GM23338 (cell line): ENCODE measurements around the gene ZNF385B. TPM values are rescaled to one million over a fixed set of nuclear protein-coding genes. Genes with fewer than 3 reads are reported as not detected.
A peak's percentile ranks its signal among the peaks of the same experiment; 100 is the strongest.

ENCODE experiments used
- ATAC-seq: fragments of 200-7000 bp; cut with Tn5 transposase; 3 replicates; pipeline ENCODE4 v1.9.1; 2020
- DNase-seq: peaks from one replicate; pipeline ENCODE4 v3.0.0-alpha.2; 2015; ENCODE audit warnings: low spot score
- H2AFZ ChIP-seq: fragments of 200-600 bp; sonication (generic); 2 replicates; pipeline ENCODE4 v1.8.0; 2016; ENCODE audit warnings: antibody characterized with exemption, mild to moderate bottlenecking, moderate library complexity
- H3F3A ChIP-seq: fragments of 200-600 bp; sonication (generic); replicated peaks from 2 replicates; pipeline ENCODE4 v1.8.0; 2017; ENCODE audit warnings: antibody characterized with exemption, mixed run types, low read depth
- H3K27ac ChIP-seq: fragments of 200-600 bp; sonication (generic); 2 replicates; pipeline ENCODE4 v1.6.1; 2016; ENCODE audit warnings: low read depth
- H3K27me3 ChIP-seq: fragments of 200-600 bp; sonication (generic); 2 replicates; pipeline ENCODE4 v1.8.0; 2016; ENCODE audit warnings: mild to moderate bottlenecking, mixed run types, moderate library complexity; ENCODE audit not compliant: insufficient read depth
- H3K36me3 ChIP-seq: fragments of 200-600 bp; sonication (generic); 2 replicates; pipeline ENCODE4 v1.8.0; 2016; ENCODE audit warnings: mild to moderate bottlenecking; ENCODE audit not compliant: insufficient read depth
- H3K4me1 ChIP-seq: fragments of 200-600 bp; sonication (generic); 2 replicates; pipeline ENCODE4 v1.8.0; 2016; ENCODE audit warnings: mild to moderate bottlenecking, moderate library complexity; ENCODE audit not compliant: insufficient read depth
- H3K4me2 ChIP-seq: fragments of 200-600 bp; sonication (generic); 2 replicates; pipeline ENCODE4 v1.7.1; 2017; ENCODE audit warnings: mixed run types
- H3K4me3 ChIP-seq: fragments of 200-600 bp; sonication (generic); 2 replicates; pipeline ENCODE4 v1.6.1; 2016; ENCODE audit warnings: mixed run types
- H3K79me2 ChIP-seq: fragments of 200-600 bp; sonication (generic); replicated peaks from 2 replicates; pipeline ENCODE4 v1.8.0; 2017; ENCODE audit warnings: mild to moderate bottlenecking; ENCODE audit not compliant: insufficient read depth
- H3K9me2 ChIP-seq: fragments of 200-600 bp; sonication (generic); 2 replicates; pipeline ENCODE4 v1.8.0; 2017; ENCODE audit not compliant: insufficient read depth
- H4K20me1 ChIP-seq: fragments of 200-600 bp; sonication (generic); replicated peaks from 2 replicates; pipeline ENCODE4 v1.8.0; 2017; ENCODE audit warnings: mild to moderate bottlenecking; ENCODE audit not compliant: insufficient read depth
- H3K27ac Mint-ChIP-seq: 2 replicates; pipeline ENCODE4 v1.8.0; 2020; ENCODE audit warnings: inconsistent platforms, mild to moderate bottlenecking, moderate library complexity, mixed read lengths
- H3K27me3 Mint-ChIP-seq: 3 replicates; pipeline ENCODE4 v1.8.0; 2022; ENCODE audit warnings: low read depth, mild to moderate bottlenecking, moderate library complexity, mixed read lengths, inconsistent platforms; ENCODE audit not compliant: insufficient read depth, poor library complexity
- H3K36me3 Mint-ChIP-seq: 3 replicates; pipeline ENCODE4 v1.8.0; 2021; ENCODE audit warnings: low read depth, mild to moderate bottlenecking, inconsistent platforms, moderate library complexity, mixed read lengths
- H3K4me1 Mint-ChIP-seq: 3 replicates; pipeline ENCODE4 v1.8.0; 2020; ENCODE audit warnings: mild to moderate bottlenecking, inconsistent platforms, mixed read lengths
- H3K4me3 Mint-ChIP-seq: 3 replicates; pipeline ENCODE4 v1.8.0; 2021; ENCODE audit warnings: moderate library complexity, mild to moderate bottlenecking, inconsistent platforms, mixed read lengths
- H3K9me3 Mint-ChIP-seq: 3 replicates; pipeline ENCODE4 v1.8.0; 2020; ENCODE audit warnings: moderate library complexity, mild to moderate bottlenecking, inconsistent platforms, mixed read lengths
- CREB1 ChIP-seq: fragments of 250-450 bp; sonication (Bioruptor Pico); IDR thresholded peaks from 2 replicates; pipeline ENCODE4 v1.5.0; 2020; ENCODE audit warnings: low read depth, mild to moderate bottlenecking, moderate library complexity
- EZH2phosphoT487 ChIP-seq: fragments of 200-600 bp; sonication (generic); IDR thresholded peaks from one replicate; pipeline ENCODE4 v1.8.1; 2018; ENCODE audit warnings: antibody characterized with exemption; ENCODE audit not compliant: unreplicated experiment
- JUNB ChIP-seq: IDR thresholded peaks from one replicate; pipeline ENCODE4 v1.6.1; 2016; ENCODE audit warnings: antibody characterized with exemption; ENCODE audit not compliant: unreplicated experiment
- NANOG ChIP-seq: IDR thresholded peaks from 2 replicates; pipeline ENCODE4 v1.6.1; 2016; ENCODE audit warnings: antibody characterized with exemption, borderline replicate concordance
- POLR2AphosphoS5 ChIP-seq: IDR thresholded peaks from 2 replicates; pipeline ENCODE4 v1.6.1; 2016; ENCODE audit warnings: antibody characterized with exemption, low read depth
- STAT1 ChIP-seq: IDR thresholded peaks from one replicate; pipeline ENCODE4 v1.6.1; 2016; ENCODE audit warnings: antibody characterized with exemption; ENCODE audit not compliant: unreplicated experiment
- ZNF331 ChIP-seq: fragments of 250-450 bp; sonication (Bioruptor Pico); IDR thresholded peaks from 2 replicates; pipeline ENCODE4 v1.5.0; 2020; ENCODE audit warnings: low read depth, mild to moderate bottlenecking, moderate library complexity
- polyA plus RNA-seq: library from polyadenylated mRNA; unstranded; fragments of >200 nt; fragmentation: Nextera tagmentation; extraction: Ambion mirVana; gene quantifications from 2 replicates; pipeline ENCODE4 v1.2.1, GENCODE V29; 2016
- total RNA-seq: library from RNA; depleted of rRNA; stranded (reverse); fragments of >200 nt; shearing (Covaris generic); gene quantifications from 2 replicates; pipeline ENCODE4 v1.2.3, GENCODE V29; 2014
- TF ChIP-seq, protein P1 (sequence below), 2 experiments: fragments of 200-600 bp in 1 of 2; sonication (generic) in 1 of 2; conservative IDR thresholded peaks; 2 replicates each; pipeline versions ENCODE4 v1.5.1 to v1.6.1; 2016 to 2017; ENCODE audit warnings: antibody characterized with exemption in 2 of 2, low read depth in 2 of 2, mild to moderate bottlenecking in 2 of 2, moderate library complexity in 1 of 2
- TF ChIP-seq, protein P2 (sequence below): IDR thresholded peaks from one replicate; pipeline ENCODE4 v1.6.1; 2018; ENCODE audit warnings: antibody characterized with exemption; ENCODE audit not compliant: unreplicated experiment

ZNF385B gene
- total and polyA plus RNA-seq, 2 experiments from 2014 or later: 1.5 to 4.6 TPM

GRCh38 chr2:179758636-179759035 lies 102.8 kb downstream of the ZNF385B start:
- H2AFZ ChIP-seq: no peak overlapping the region
- H3K27ac ChIP-seq: no peak overlapping the region
- no peak for DNase-seq
- H3K4me2 ChIP-seq: no peak overlapping the region
- H3K79me2 ChIP-seq: no peaks in the 10 kb centered on the region
- no peak overlapping the region for H3K4me3 ChIP-seq
- no peaks in the 10 kb centered on the region for H3F3A ChIP-seq
- H3K4me1 ChIP-seq: no peaks in the 10 kb centered on the region
- Mint-ChIP-seq H3K4me3 (no peak overlapping the region), H3K36me3 (peaks cover 29% of the 10 kb centered on the region), H3K4me1 (no peaks in the 10 kb centered on the region; the same call in 2 of the 3 replicates), H3K27me3 (peaks cover 3% of the 10 kb centered on the region), H3K9me3 (peaks cover 44% of the 10 kb centered on the region), H3K27ac (no peak overlapping the region)
- TF ChIP-seq STAT1: no peak
- peak; percentile 83 for TF ChIP-seq ZNF331 (CRISPR knock-in tag)
- ATAC-seq: no peak
- H3K36me3 ChIP-seq: 0 out of 2 replicates have a peak, but pooled peaks cover 4% of the 10 kb centered on the region
- no peaks in the 10 kb centered on the region for H3K27me3 ChIP-seq
- H4K20me1 ChIP-seq: no peaks in the 10 kb centered on the region
- no peaks in the 10 kb centered on the region for H3K9me2 ChIP-seq

GRCh38 chr2:179751163-179751809 lies 110.1 kb downstream of the ZNF385B start:
- no peaks in the 10 kb centered on the region for H3K36me3 ChIP-seq
- no peak for ATAC-seq
- peaks cover under 1% of the 10 kb centered on the region; the same call in 1 of the 3 replicates for H3K36me3 Mint-ChIP-seq

GRCh38 chr2:179749210-179749609 lies 112.2 kb downstream of the ZNF385B start:
- Histone ChIP-seq H3K9me2 (no peaks in the 10 kb centered on the region), H3K27ac (no peak overlapping the region), H3K4me3 (no peak overlapping the region), H3K4me2 (no peak overlapping the region), H3K27me3 (no peaks in the 10 kb centered on the region), H3F3A (no peaks in the 10 kb centered on the region), H2AFZ (no peak overlapping the region), H4K20me1 (no peaks in the 10 kb centered on the region), H3K36me3 (no peaks in the 10 kb centered on the region), H3K4me1 (0 out of 2 replicates have a peak, but pooled peaks cover 3% of the 10 kb centered on the region), H3K79me2 (no peaks in the 10 kb centered on the region)
- Mint-ChIP-seq H3K27me3 (no peaks in the 10 kb centered on the region), H3K9me3 (no peaks in the 10 kb centered on the region), H3K36me3 (no peaks in the 10 kb centered on the region), H3K4me3 (no peak overlapping the region), H3K27ac (no peak overlapping the region), H3K4me1 (peaks cover 12% of the 10 kb centered on the region; the same call in 2 of the 3 replicates)
- ATAC-seq: no peak
- DNase-seq: no peak
- TF ChIP-seq EZH2phosphoT487: no peak
- TF ChIP-seq, protein P1, sequence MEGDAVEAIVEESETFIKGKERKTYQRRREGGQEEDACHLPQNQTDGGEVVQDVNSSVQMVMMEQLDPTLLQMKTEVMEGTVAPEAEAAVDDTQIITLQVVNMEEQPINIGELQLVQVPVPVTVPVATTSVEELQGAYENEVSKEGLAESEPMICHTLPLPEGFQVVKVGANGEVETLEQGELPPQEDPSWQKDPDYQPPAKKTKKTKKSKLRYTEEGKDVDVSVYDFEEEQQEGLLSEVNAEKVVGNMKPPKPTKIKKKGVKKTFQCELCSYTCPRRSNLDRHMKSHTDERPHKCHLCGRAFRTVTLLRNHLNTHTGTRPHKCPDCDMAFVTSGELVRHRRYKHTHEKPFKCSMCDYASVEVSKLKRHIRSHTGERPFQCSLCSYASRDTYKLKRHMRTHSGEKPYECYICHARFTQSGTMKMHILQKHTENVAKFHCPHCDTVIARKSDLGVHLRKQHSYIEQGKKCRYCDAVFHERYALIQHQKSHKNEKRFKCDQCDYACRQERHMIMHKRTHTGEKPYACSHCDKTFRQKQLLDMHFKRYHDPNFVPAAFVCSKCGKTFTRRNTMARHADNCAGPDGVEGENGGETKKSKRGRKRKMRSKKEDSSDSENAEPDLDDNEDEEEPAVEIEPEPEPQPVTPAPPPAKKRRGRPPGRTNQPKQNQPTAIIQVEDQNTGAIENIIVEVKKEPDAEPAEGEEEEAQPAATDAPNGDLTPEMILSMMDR (conservative IDR thresholded peaks at IDR 0.05; ENCODE audit: low read depth in 2 of 2): no peak
- no peak for TF ChIP-seq CREB1 (CRISPR knock-in tag)
- TF ChIP-seq NANOG: no peak
- TF ChIP-seq, protein P2, sequence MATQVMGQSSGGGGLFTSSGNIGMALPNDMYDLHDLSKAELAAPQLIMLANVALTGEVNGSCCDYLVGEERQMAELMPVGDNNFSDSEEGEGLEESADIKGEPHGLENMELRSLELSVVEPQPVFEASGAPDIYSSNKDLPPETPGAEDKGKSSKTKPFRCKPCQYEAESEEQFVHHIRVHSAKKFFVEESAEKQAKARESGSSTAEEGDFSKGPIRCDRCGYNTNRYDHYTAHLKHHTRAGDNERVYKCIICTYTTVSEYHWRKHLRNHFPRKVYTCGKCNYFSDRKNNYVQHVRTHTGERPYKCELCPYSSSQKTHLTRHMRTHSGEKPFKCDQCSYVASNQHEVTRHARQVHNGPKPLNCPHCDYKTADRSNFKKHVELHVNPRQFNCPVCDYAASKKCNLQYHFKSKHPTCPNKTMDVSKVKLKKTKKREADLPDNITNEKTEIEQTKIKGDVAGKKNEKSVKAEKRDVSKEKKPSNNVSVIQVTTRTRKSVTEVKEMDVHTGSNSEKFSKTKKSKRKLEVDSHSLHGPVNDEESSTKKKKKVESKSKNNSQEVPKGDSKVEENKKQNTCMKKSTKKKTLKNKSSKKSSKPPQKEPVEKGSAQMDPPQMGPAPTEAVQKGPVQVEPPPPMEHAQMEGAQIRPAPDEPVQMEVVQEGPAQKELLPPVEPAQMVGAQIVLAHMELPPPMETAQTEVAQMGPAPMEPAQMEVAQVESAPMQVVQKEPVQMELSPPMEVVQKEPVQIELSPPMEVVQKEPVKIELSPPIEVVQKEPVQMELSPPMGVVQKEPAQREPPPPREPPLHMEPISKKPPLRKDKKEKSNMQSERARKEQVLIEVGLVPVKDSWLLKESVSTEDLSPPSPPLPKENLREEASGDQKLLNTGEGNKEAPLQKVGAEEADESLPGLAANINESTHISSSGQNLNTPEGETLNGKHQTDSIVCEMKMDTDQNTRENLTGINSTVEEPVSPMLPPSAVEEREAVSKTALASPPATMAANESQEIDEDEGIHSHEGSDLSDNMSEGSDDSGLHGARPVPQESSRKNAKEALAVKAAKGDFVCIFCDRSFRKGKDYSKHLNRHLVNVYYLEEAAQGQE: no peak
- TF ChIP-seq POLR2AphosphoS5: no peak

More at GRCh38 chr2:179751163-179751809, 110.1 kb downstream of the ZNF385B start:
- H3K9me2 ChIP-seq: no peaks in the 10 kb centered on the region
- Mint-ChIP-seq H3K4me1 (peaks cover 12% of the 10 kb centered on the region; the same call in 2 of the 3 replicates), H3K27ac (no peak overlapping the region), H3K27me3 (no peaks in the 10 kb centered on the region), H3K4me3 (no peak overlapping the region), H3K9me3 (peaks cover 4% of the 10 kb centered on the region; the same call in 2 of the 3 replicates)
- no peak overlapping the region for H3K27ac ChIP-seq
- no peak for TF ChIP-seq EZH2phosphoT487
- no peak for TF ChIP-seq CREB1 (CRISPR knock-in tag)
- TF ChIP-seq NANOG: no peak
- TF ChIP-seq, protein P1 (conservative IDR thresholded peaks at IDR 0.05; ENCODE audit: low read depth in 2 of 2): peak; percentile 65 to 91
- TF ChIP-seq JUNB: no peak
- DNase-seq: peak; percentile 42
- H3K79me2 ChIP-seq: no peaks in the 10 kb centered on the region
- no peaks in the 10 kb centered on the region for H3K27me3 ChIP-seq
- H3F3A ChIP-seq: no peaks in the 10 kb centered on the region
- H3K4me1 ChIP-seq: 0 out of 2 replicates have a peak, but pooled peaks cover 3% of the 10 kb centered on the region
- H3K4me3 ChIP-seq: no peak overlapping the region
- no peak overlapping the region for H3K4me2 ChIP-seq
- no peaks in the 10 kb centered on the region for H4K20me1 ChIP-seq
- no peak overlapping the region for H2AFZ ChIP-seq
